Stimulated activated CD4-positive, alpha-beta T cell treated with anti-CD3 and anti-CD28 coated beads, Interleukin-1b, Interleukin-23, amount 100 ng/mL, for 24 hours (primary cell): ENCODE results near the gene STXBP1.

Experiments used
- DNase-seq, 4 experiments: peaks; one replicate each; pipeline ENCODE4 v3.0.0-alpha.2; 2020; ENCODE audit warnings: low read depth in 4 of 4, low spot score in 1 of 4

Gene STXBP1

GRCh38 chr9:127731938-127732337 is 119.9 kb downstream of the STXBP1 start:
- DNase-seq: no peak

DNA sequence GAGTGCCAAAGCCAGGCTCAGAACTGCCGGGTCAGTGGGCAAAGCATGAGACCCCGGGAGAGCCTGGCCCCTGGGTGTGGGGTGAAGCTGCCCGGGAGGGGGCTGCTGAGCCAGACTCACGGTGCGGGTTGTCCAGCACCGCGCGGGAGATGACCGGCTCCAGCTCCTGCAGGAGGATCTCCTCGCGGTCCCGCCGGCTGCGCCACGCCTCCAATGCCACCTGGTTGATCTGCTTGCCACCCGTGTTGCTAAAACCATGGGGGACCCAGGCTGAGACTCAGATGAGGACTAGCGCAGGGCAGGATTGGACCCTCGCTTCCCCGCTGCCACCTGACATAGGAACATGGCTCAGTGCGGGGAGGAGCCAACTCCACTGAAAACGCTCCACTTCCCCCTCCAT is 120.4 kb downstream of the STXBP1 start:
- DNase-seq: no peak

DNA sequence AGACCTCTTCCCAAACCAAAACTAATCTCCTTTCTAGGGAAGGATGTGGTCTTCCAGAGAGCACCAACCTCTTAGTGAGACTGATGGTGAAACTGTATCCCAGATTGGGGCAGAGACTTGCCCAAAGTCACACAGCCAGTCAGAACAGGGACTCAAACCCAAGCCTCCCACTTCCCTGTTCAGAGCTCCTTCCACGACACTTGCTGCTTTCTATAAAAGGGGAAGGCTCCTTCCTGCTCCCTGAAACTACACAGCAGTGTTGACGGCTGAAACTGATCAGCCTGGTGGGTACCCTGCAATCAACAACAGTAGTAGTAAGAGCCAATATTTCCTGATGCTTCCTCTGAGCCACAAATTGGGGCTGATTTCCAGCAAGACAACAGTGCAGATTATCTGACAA is 121.5 kb downstream of the STXBP1 start:
- no peak for DNase-seq

GRCh38 chr9:127734247-127734746 is 122.2 kb downstream of the STXBP1 start:
- DNase-seq: peak in 1 of 4 experiments; percentile 76

- peak; percentile 96 to 98 (median 96) for DNase-seq
Measured at GRCh38 chr9:127734747-127735529, 122.9 kb downstream of the STXBP1 start, which contains the start of gene TOR2A. Gene TOR2A, minus strand, starts transcription at chr9:127735294. Its CDS starts 24 bp downstream, at chr9:127735270.

GRCh38 chr9:127735530-127736185 is 123.6 kb downstream of the STXBP1 start:
- no peak for DNase-seq

GRCh38 chr9:127738666-127739065 is 126.6 kb downstream of the STXBP1 start:
- no peak for DNase-seq

DNA sequence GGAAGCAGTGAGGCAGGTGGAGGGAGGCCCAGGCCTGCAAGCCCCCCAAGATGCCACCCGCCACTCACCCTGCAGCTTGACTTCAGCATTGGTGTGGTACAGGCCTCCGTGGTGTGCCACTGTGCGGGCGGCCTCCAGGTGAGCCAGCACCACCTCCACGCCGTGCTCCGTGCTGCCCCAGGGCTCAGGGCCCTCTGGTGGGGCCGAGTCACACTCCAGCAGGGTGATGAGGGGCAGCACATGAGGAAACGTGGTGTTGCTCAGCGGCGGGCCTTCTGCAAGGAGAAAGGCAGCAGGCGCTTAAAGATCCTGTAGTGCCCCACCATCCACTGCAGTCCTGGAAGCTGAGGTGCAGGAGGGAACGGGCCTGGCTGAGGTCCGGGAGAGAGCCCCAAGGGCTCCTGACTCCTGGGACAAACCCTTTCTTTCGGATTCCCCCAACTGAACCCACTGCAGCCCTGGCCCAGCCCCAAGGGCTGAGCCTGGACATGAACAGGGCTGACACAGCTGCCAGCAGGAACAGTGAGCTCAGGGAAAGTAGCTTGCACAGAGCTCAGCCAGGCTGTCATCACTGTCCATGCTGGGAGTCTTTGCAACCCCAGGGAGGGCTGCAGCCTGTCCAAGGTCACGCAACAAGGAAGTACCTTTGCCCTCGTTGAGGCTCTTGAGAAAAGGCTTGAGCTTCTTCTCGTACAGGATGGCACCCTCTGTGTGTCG is 127.7 kb downstream of the STXBP1 start:
- DNase-seq: no peak

GRCh38 chr9:127741831-127742434 is 129.9 kb downstream of the STXBP1 start:
- no peak for DNase-seq
